HG03066 (cell line): ENCODE measurements around the gene NR3C1.
"Not testable (repeated sequence)": the region's sequence is repeated elsewhere in the genome, so short reads cannot be mapped to it uniquely, and the experiment has no call there.

Experiments used
- ATAC-seq: cut with Tn5 transposase; IDR thresholded peaks from one replicate; pipeline ENCODE4 v1.9.1; 2021; ENCODE audit warnings: low read depth; ENCODE audit not compliant: unreplicated experiment

The NR3C1 gene

DNA sequence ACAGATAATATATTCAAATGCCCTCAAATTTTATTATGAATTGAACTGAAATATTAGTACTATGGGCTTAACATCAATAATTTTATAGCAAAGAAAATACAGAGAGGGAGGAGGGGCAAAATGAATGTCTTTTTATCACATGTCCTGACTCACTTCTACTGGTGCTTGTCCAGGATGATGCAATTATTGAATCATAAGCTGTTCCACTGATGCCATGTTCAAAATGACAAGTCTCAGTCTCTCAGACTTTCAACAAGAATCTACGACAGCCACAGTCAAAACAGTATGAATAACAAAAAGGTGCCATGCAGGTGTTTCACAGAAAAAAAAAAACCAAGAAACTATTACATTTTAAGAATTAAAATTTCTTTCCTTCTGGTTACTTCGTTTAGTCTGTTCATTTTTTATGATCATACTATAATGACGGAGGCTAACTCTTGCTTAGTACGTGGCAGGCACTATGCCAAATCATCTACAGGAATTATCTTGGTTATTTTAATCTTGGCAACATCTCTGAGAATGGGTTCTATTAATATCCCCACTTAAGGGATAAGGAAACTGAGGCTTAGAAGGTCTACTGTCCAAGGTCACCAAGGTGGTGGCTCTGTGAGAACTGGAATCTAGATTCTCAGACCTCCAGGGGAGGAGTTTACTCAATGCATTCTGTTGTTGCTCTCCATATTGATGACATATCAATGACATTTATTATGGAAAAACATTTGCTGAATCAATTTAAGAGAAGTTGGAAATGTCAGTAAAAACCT, 61.5 kb downstream of the NR3C1 start:
- no peak for ATAC-seq

DNA sequence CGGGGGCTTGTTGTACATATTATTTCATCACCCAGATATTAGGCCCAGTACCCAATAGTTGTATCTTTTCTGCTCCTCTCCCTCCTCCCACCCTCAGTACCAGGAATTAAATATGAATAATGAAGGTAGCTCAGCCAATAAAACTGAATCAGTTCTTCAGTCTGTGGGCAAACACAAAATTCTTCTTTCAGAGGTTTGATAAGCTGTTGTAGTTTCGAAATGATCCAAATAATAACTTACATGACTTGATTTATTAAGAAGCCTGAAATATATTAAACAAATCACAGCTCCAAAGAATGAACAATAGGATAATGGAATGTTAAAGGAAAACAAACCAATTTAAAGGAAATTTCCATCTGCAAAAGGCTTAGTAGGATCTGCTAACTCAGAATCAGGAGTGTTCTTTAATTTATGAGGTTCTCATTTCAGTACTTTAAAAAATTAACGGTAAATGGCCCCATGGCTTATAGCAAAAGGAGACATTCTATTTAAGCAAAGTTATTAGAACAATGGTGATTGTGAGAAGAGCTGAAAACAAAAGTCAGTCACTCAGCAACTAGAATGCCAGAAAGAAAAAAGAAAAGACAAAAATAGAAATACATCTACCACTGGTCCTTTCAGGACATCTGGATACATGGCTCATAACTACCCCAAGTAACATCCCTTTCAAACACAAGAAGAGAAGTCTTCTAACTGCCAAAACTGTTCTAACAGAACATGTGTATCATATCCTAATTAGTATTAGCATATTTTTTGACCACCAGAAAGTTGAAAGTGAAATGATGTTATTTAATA, 62.4 kb downstream of the NR3C1 start:
- ATAC-seq, result no peak

- no peak for ATAC-seq
Observed at GRCh38 chr5:143338658-143339366, 64.7 kb downstream of the NR3C1 start.

DNA sequence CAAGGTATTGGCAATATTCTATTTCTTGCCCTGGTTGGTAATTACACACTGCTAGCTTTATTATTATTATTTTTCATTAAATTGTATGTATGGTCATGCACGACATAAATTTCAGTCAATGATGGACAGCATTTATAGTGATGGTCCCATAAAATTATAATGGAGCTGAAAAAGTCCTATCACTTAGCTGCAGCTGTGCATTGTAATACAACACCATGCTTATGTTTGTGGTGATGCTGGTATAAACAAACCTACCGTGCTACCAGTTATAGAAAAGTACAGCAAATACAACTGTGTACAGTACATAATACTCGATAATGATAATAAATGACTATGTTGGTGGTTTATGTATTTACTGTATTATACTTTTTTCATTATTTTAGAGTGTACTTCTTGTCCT, 65.5 kb downstream of the NR3C1 start:
- no peak for ATAC-seq

DNA sequence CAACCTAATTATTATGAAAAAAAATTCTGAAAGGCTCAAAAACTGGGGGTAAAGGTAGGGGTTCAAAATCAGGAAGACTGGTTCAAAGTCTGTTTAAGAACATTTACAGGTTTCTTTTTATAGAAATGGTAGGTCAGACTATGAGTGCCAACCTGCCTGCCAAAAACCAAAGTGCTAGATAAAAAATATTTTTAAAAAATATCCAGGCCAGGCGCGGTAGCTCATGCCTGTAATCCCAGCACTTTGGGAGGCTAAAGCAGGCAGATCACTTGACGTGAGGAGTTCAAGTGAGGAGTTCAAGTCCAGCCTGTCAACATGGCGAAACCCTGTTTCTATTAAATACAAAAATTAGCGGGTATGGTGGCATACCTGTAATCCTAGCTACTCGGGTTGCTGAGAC, 67.0 kb downstream of the NR3C1 start:
- no peak for ATAC-seq

DNA sequence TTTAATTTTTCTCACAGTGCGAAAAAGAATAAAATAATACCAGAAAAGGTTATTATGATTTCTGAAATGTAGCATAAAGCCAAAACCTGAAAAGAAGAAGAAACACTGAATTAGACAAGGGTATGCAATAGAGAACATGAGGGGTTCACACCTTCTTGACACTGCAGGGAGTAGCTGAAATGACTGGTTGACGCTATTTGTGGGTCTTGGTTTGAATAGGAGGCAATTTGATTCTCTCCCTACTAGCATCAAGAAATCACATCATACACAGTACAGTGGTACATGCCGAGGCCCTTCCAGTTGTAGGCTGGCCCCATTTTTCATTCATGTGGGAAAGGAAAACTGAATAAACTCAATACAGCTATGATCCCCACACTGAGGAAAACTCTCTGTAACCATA, 68.6 kb downstream of the NR3C1 start:
- ATAC-seq, result no peak

DNA sequence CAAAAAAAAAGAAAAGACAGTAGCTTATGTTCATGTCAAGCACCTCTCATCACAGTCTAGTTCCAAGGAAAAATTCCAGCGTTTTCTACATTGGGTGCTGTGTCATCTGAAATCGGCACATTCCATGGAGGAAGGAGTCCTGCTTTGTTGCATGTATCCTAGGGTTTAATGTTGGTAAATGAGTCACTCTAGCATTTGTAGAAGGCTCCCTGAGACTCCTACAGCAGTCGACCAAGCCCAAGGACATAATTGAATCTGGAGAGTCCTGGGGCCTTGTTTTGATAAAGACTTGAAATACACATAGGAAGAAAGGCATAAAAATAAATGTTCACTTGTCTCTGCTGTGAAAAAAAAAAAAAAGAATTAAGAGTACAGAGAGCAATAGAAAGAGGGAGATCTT, 69.1 kb downstream of the NR3C1 start:
- not testable (repeated sequence) for ATAC-seq

- no peak for ATAC-seq
Observed at GRCh38 chr5:143331956-143332355, 71.5 kb downstream of the NR3C1 start.

GRCh38 chr5:143329843-143330242, 73.6 kb downstream of the NR3C1 start:
- no peak for ATAC-seq

- no peak for ATAC-seq
Observed at GRCh38 chr5:143328589-143329220, 74.8 kb downstream of the NR3C1 start.

- not testable (repeated sequence) for ATAC-seq
Observed at GRCh38 chr5:143325086-143325485, 78.4 kb downstream of the NR3C1 start.

- ATAC-seq, result not testable (repeated sequence)
Observed at GRCh38 chr5:143322931-143323630, 80.4 kb downstream of the NR3C1 start.

- ATAC-seq, result no peak
Observed at GRCh38 chr5:143322176-143322575, 81.3 kb downstream of the NR3C1 start.

DNA sequence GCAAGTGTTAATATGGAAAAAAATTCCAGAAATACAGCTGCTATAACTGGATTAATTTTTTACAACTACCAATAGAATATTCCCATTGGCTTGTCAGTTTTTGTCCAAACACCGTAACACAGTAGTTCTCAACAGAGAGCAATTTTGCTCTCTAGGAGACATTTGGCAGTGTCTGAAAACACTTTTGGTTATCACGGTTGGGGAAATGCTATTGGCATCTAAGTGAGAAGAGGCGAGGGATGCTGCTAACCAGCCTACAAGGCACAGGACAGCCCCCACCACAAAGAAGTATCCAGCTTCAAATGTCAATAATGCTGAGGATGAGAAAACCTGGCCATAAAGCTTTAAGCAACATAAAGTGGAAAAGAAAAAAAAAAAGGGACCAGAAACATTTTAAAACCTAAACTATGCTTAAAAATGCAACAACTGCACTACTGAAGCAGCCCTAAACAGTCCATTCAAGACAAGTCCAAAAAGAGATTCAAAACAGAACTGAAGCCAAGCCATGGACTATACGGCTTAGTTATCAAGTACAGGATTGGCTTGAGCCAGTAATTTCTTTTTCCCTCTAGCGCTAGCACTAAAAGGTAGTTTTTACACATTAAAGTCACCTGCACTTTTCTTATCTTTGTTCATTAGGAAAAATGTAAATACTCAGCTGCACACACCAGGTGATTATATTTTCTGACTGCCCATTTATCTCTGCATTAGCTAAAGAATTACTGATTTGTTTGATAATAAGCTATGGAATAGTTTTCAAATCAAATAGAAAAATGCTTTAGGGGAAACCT, 83.9 kb downstream of the NR3C1 start:
- no peak for ATAC-seq

DNA sequence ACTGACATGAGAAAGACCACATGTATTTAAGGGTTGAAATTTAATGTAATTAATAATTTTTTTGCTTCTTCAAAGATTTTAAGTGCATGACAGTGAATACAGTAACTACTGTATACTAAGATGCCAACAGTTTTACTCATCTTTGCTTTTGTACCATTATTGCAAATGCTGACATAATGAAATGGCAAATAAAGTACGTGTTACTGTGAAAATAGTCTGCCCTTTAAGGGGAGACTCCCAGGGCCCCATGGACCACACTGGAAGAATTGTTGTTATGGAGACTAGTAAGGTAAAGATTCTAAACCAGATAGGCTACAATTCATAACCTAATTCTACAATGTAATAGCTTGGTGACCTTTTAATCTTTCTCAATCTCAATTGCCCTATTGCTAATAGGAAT, 84.7 kb downstream of the NR3C1 start:
- ATAC-seq, result no peak

GRCh38 chr5:143318270-143318669, 85.2 kb downstream of the NR3C1 start:
- ATAC-seq, result no peak

DNA sequence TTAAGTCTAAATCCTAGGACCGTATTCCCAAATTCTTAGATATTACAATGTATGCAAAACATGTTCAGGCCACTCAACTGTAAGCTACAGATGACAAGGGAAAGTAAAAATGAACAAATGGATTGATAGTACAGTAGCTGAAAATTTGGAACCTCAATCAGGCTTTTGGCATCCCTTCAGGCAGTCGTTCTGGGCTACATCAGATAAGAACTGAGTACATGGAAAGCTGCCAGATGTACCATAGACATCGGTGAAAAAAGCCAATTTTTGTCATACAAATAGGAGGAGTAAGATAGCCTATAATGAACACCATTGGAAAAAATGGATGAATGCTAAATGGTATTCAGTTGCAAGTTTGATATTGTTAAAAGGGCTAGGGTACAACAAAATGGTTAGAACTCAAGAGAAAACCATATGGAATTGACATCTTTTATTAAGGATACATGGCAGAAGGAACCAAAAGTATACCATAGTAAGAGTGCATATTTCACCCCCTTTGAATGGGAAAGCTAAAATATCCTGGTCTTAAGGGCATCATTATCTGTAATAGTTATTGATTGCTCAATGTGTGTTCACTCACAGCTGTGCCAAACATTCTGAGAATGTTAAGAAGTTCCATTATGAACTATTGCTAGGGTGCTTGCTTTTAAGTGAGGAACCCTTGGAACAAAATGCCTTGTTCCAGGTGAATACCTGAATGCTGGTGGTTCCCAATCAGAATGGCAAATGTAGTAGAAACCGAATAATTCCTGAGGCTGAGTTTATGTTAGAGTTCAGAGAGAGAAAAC, 86.4 kb downstream of the NR3C1 start:
- no peak for ATAC-seq

DNA sequence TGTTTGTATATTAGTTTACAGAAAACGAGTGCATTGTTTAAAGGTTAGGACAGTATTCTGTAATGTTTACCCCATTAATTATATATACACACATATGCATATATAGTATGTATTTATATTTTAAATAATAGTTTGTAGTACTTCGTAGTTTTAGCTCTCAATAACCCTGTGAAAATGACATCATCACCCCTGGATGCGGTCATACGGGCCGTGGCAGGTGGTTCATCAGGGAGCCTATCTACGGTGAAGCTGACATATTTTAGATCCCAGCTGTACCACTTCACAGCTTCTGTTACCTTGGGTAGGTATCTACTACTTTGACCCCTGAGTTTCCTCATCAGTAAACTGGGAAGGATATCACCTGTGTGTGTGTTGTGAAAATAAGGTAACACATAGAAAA, 87.1 kb downstream of the NR3C1 start:
- ATAC-seq, result no peak

DNA sequence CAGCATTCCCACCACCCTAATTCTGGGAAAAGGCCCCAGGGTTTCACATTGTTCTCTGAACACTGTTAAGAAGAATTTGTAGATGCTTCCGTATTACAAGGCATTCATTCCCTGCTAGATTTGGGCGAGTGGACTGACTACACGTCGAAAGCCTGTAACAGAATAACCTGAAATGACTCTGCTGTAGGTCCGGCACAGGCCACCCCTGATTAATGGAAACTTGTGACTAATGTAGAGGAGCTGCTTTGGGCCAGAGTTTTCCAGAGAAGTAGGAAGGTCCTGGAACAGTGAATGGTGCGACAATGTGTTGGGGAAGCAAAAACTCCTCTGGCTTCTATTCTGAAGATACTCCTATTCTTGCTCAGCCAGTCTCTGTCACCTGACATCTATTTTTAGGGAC, 87.6 kb downstream of the NR3C1 start:
- no peak for ATAC-seq
